ENCODE data around the gene DRGX.
A peak's percentile ranks its signal among the peaks of the same experiment; 100 is the strongest.

The DRGX gene

DNA sequence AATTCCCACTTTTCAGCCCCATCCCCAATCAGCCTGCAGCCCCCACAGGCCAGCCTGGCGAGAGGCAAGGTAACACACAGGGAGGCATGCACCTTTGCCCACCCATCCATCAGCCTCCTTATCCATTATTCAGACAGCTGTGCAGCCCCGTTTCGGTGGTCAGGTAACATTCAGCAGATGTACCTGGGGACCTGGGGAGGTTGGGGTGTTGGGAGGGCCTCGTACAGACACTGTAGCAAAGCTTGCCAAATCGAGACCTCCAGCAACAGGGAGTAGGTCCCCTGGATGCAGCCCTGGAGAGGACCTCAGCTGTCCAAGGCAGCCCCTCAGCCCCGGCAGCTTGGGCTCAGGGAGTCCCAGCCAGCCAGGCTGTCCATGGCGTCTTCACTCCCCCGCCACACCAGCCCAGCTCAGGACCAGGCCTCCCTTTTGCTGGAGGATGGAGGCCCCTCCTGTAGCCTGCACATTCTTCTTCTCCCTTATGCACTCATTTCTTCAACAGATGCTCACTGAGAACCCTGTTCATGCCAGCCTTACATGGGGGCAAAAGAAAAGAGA is 8.5 kb upstream of the DRGX start:
- no peak for DNase-seq (ENCODE audit: low read depth, low spot score)
- TF ChIP-seq, protein P1, sequence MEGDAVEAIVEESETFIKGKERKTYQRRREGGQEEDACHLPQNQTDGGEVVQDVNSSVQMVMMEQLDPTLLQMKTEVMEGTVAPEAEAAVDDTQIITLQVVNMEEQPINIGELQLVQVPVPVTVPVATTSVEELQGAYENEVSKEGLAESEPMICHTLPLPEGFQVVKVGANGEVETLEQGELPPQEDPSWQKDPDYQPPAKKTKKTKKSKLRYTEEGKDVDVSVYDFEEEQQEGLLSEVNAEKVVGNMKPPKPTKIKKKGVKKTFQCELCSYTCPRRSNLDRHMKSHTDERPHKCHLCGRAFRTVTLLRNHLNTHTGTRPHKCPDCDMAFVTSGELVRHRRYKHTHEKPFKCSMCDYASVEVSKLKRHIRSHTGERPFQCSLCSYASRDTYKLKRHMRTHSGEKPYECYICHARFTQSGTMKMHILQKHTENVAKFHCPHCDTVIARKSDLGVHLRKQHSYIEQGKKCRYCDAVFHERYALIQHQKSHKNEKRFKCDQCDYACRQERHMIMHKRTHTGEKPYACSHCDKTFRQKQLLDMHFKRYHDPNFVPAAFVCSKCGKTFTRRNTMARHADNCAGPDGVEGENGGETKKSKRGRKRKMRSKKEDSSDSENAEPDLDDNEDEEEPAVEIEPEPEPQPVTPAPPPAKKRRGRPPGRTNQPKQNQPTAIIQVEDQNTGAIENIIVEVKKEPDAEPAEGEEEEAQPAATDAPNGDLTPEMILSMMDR (IDR thresholded peaks at IDR 0.05; ENCODE audit: insufficient read depth, low read length, missing control alignments): no peak
- H3K4me3 ChIP-seq (ENCODE audit: low read depth, low read length): no peak overlapping the region
- CTCF ChIA-PET: interaction anchor here (6.8 kb wide), 1 partner anchor 110 kb away, joined by 315 read pairs; no protein-coding TSS in a partner anchor
- POLR2A ChIA-PET: no interaction called here

- ChIA-PET POLR2A (no interaction called here), CTCF (interaction anchor here (0.6 kb wide), 1 partner anchor 9 kb away, joined by 3 read pairs; no protein-coding TSS in a partner anchor)
- DNase-seq (ENCODE audit: low read depth, low spot score): no peak
- TF ChIP-seq, protein P1 (IDR thresholded peaks at IDR 0.05; ENCODE audit: insufficient read depth, low read length, missing control alignments): no peak
- H3K4me3 ChIP-seq (ENCODE audit: low read depth, low read length): no peak overlapping the region
Observed at GRCh38 chr10:49403363-49403762, 7.5 kb upstream of the DRGX start.

- H3K4me3 ChIP-seq (ENCODE audit: low read depth, low read length): no peak overlapping the region
- DNase-seq (ENCODE audit: low read depth, low spot score): no peak
- TF ChIP-seq, protein P1 (IDR thresholded peaks at IDR 0.05; ENCODE audit: insufficient read depth, low read length, missing control alignments): no peak
- POLR2A ChIA-PET: no interaction called here
- CTCF ChIA-PET: interaction anchor here (1.7 to 2.0 kb wide), 2 partner anchors 8 to 112 kb away, joined by 4 to 14 read pairs; no protein-coding TSS in a partner anchor
Observed at GRCh38 chr10:49400365-49400764, 4.5 kb upstream of the DRGX start.

- DNase-seq (ENCODE audit: low read depth, low spot score): no peak
- TF ChIP-seq, protein P1 (IDR thresholded peaks at IDR 0.05; ENCODE audit: insufficient read depth, low read length, missing control alignments): no peak
- no peak overlapping the region for H3K4me3 ChIP-seq (ENCODE audit: low read depth, low read length)
- POLR2A ChIA-PET: no interaction called here
- CTCF ChIA-PET: interaction anchor here (1.3 to 2.0 kb wide), 2 partner anchors 9 to 743 kb away, joined by 3 to 14 read pairs; no protein-coding TSS in a partner anchor
Observed at GRCh38 chr10:49398986-49399385, 3.1 kb upstream of the DRGX start.

DNA sequence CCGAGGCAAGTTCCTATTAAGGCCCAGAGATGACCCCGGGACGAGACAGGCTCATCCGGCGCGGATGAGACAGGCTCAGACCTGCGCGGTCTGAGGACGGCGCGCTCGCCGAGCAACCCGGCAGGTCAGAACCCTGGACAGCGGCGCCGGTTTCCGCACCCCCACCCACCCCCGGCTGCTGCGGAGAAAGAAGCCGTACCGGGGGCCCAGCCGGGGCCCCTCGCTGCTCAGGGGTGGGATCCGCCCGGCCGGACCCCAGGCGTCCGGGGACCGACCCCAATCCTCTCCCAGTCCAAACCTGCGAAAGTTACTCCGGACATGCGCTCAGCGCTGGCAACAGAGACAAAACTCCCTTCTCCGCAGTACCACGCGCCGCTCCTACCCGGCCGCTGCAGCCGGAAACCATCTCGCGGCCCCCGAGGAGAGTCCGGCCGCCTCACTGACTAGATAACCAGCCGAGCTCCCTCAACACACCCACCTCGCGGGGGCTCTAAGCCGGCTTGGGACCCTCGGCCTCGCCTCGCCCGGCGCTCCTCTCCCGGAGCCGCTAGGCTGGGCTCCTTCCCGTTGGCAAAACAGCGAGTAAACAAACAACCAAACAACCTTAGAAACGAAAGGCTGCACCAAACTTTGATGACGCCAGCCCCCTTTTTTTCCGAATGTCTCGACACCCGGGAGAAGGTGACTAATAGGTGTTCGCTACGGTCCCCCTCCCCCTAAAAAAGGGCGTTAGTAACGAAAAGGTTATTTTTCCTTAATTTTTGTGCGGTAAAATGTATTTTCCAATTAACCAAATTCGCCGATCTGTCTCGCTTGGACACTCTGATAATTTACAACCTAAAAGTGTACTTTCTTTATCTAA is 2.3 kb upstream of the DRGX start:
- POLR2A ChIA-PET: no interaction called here
- peak overlapping the region; percentile 36 for H3K4me3 ChIP-seq (ENCODE audit: low read depth, low read length)
- no peak for DNase-seq (ENCODE audit: low read depth, low spot score)
- TF ChIP-seq, protein P1 (IDR thresholded peaks at IDR 0.05; ENCODE audit: insufficient read depth, low read length, missing control alignments): no peak
- CTCF ChIA-PET: interaction anchor here (1.3 to 2.0 kb wide), 2 partner anchors 10 to 742 kb away, joined by 3 to 14 read pairs; no protein-coding TSS in a partner anchor
